A549 (cell line): Measurements from ENCODE around the gene ILDR1. TPM values are rescaled to one million over a fixed set of nuclear protein-coding genes. Genes with fewer than 3 reads are reported as not detected.

Experiments
- ATAC-seq, 2 experiments: fragments of 200-7000 bp in 1 of 2; fragments of >200 bp in 1 of 2; cut with Nextera tagmentation in 1 of 2; cut with Tn5 transposase in 1 of 2; 3 replicates each; pipeline versions ENCODE4 v1.8.0 to v1.9.1; 2018 to 2020; ENCODE audit warnings: mild to moderate bottlenecking in 1 of 2, moderate library complexity in 1 of 2
- CTCF ChIA-PET: fragments of 300-600 bp; sonication (Branson Sonifier 250); formaldehyde crosslinking; extraction: SDS; loops from one replicate; lab custom pipeline; 2021; ENCODE audit warnings: antibody characterized with exemption, inconsistent platforms; lab: Yijun Ruan, JAX
- POLR2A ChIA-PET: fragments of 350-600 bp; formaldehyde crosslinking; extraction: SDS; loops from one replicate; lab custom pipeline; 2021; ENCODE audit warnings: antibody characterized with exemption, inconsistent platforms; lab: Yijun Ruan, JAX
- DNase-seq, 2 experiments: peaks; one replicate each; pipeline versions ENCODE4 v3.0.0 to v3.0.0-alpha.2; 2011 to 2016; ENCODE audit warnings: low read depth in 1 of 2, low spot score in 1 of 2
- FAIRE-seq: peaks from 2 replicates; lab custom pipeline; 2011; peaks lifted over from hg19 to GRCh38; lab: Jason Lieb, UNC
- H3K27ac ChIP-seq, 2 experiments: fragments of >200 bp; sonication (Bioruptor Twin); formaldehyde crosslinking; 3 replicates each; pipeline ENCODE4 v1.5.1; 2016 to 2017
- H3K4me1 ChIP-seq: fragments of >200 bp; sonication (Bioruptor Twin); formaldehyde crosslinking; 3 replicates; pipeline ENCODE4 v1.6.1; 2016
- H3K4me2 ChIP-seq: fragments of >200 bp; sonication (Bioruptor Twin); formaldehyde crosslinking; 3 replicates; pipeline ENCODE4 v1.6.1; 2016
- H3K4me3 ChIP-seq: fragments of >200 bp; sonication (Bioruptor Twin); formaldehyde crosslinking; 3 replicates; pipeline ENCODE4 v1.5.1; 2016
- H3K9me3 ChIP-seq: fragments of >200 bp; sonication (Bioruptor Twin); formaldehyde crosslinking; 3 replicates; pipeline ENCODE4 v1.6.1; 2016
- BHLHE40 ChIP-seq: IDR thresholded peaks from 2 replicates; pipeline ENCODE4 v1.6.1; 2012; ENCODE audit warnings: low read depth, low read length, inconsistent platforms
- CEBPB ChIP-seq, 2 experiments: fragments of >200 bp in 1 of 2; sonication (Bioruptor Twin) in 1 of 2; formaldehyde crosslinking in 1 of 2; IDR thresholded peaks; 2 replicates each; pipeline ENCODE4 v1.6.1; 2012 to 2016
- EHF ChIP-seq: fragments of 250-450 bp; sonication (Bioruptor Pico); IDR thresholded peaks from 2 replicates; pipeline ENCODE4 v1.5.0; 2020; ENCODE audit warnings: mild to moderate bottlenecking
- EP300 ChIP-seq, 2 experiments: fragments of >200 bp; sonication (Bioruptor Twin); formaldehyde crosslinking; IDR thresholded peaks; 2 replicates in 1 of 2; 3 replicates in 1 of 2; pipeline ENCODE4 v1.6.1; 2016 to 2017
- HDAC2 ChIP-seq: fragments of 200-600 bp; sonication (generic); IDR thresholded peaks from 2 replicates; pipeline ENCODE4 v1.6.1; 2016
- HMGXB4 ChIP-seq: fragments of 250-450 bp; sonication (Bioruptor Pico); IDR thresholded peaks from 2 replicates; pipeline ENCODE4 v1.5.0; 2021; ENCODE audit warnings: mild to moderate bottlenecking, moderate library complexity, borderline replicate concordance
- HOXB13 ChIP-seq: fragments of 250-450 bp; sonication (Bioruptor Pico); IDR thresholded peaks from 2 replicates; pipeline ENCODE4 v1.5.0; 2020; ENCODE audit warnings: low read depth, mild to moderate bottlenecking, moderate library complexity
- JUNB ChIP-seq: fragments of >200 bp; sonication (Bioruptor Twin); formaldehyde crosslinking; IDR thresholded peaks from 2 replicates; pipeline ENCODE4 v1.6.1; 2016
- KDM1A ChIP-seq: fragments of 200-600 bp; sonication (generic); IDR thresholded peaks from 2 replicates; pipeline ENCODE4 v1.6.1; 2016; ENCODE audit warnings: low read depth, mild to moderate bottlenecking
- MAFK ChIP-seq: fragments of 450-650 bp; IDR thresholded peaks from 2 replicates; pipeline ENCODE4 v1.6.1; 2014; ENCODE audit not compliant: partially characterized antibody
- MAZ ChIP-seq: fragments of 150-350 bp; IDR thresholded peaks from 2 replicates; pipeline ENCODE4 v1.6.1; 2014; ENCODE audit warnings: antibody characterized with exemption, low read depth, low read length, borderline replicate concordance
- NFE2L2 ChIP-seq: fragments of 150-350 bp; conservative IDR thresholded peaks from 2 replicates; pipeline ENCODE4 v1.6.1; 2014; ENCODE audit warnings: low read length
- POLR2AphosphoS2 ChIP-seq: conservative IDR thresholded peaks from 2 replicates; pipeline ENCODE4 v1.6.1; 2012; ENCODE audit warnings: low read length, improper control_type of control experiment, inconsistent platforms
- RARB ChIP-seq: fragments of 250-450 bp; sonication (Bioruptor Pico); IDR thresholded peaks from 2 replicates; pipeline ENCODE4 v1.8.0; 2021; ENCODE audit warnings: mild to moderate bottlenecking, moderate library complexity
- RNF2 ChIP-seq: fragments of 200-600 bp; sonication (generic); IDR thresholded peaks from 2 replicates; pipeline ENCODE4 v1.6.1; 2016; ENCODE audit warnings: low read depth, mild to moderate bottlenecking, antibody characterized with exemption, moderate library complexity, borderline replicate concordance
- SMC3 ChIP-seq: fragments of >200 bp; sonication (Bioruptor Twin); formaldehyde crosslinking; IDR thresholded peaks from 3 replicates; pipeline ENCODE4 v1.6.1; 2018; ENCODE audit warnings: inconsistent platforms
- TP53 ChIP-seq: fragments of 250-450 bp; sonication (Bioruptor Pico); IDR thresholded peaks from 2 replicates; pipeline ENCODE4 v1.5.0; 2021; ENCODE audit warnings: mild to moderate bottlenecking, moderate library complexity
- USF2 ChIP-seq: fragments of 450-650 bp; IDR thresholded peaks from 2 replicates; pipeline ENCODE4 v1.6.1; 2014; ENCODE audit warnings: antibody characterized with exemption
- ZNF302 ChIP-seq: fragments of 250-450 bp; sonication (Bioruptor Pico); IDR thresholded peaks from 2 replicates; pipeline ENCODE4 v1.9.0; 2021; ENCODE audit warnings: inconsistent platforms, mild to moderate bottlenecking, moderate library complexity
- WGBS: methylation state at CpG from one replicate; pipeline ENCODE4 v1.1.6; 2017; ENCODE audit errors: missing lambda C conversion rate; 5-methylcytosine and 5-hydroxymethylcytosine counted together
- polyA plus RNA-seq, 4 experiments: library from polyadenylated mRNA; depleted of rRNA in 3 of 4; stranded (reverse); fragments of >200 nt; fragmentation: RNase III in 1 of 4; extraction: RNeasy Plus Mini Kit Qiagen cat#74134 plus additional on column Dnase treatment in 1 of 4; gene quantifications; 2 replicates in 3 of 4; 3 replicates in 1 of 4; pipeline ENCODE4 v1.2.3, GENCODE V29; 2011 to 2017
- TF ChIP-seq, protein P1 (sequence below): fragments of >200 bp; sonication (Bioruptor Twin); formaldehyde crosslinking; IDR thresholded peaks from 3 replicates; pipeline ENCODE4 v1.5.1; 2016
- TF ChIP-seq, protein P2 (sequence below): fragments of >200 bp; sonication (Bioruptor Twin); formaldehyde crosslinking; IDR thresholded peaks from 2 replicates; pipeline ENCODE4 v1.6.1; 2016

Gene ILDR1
- polyA plus RNA-seq, 2 of the 4 experiments (the other 2 are of a cell fraction): not detected

DNA sequence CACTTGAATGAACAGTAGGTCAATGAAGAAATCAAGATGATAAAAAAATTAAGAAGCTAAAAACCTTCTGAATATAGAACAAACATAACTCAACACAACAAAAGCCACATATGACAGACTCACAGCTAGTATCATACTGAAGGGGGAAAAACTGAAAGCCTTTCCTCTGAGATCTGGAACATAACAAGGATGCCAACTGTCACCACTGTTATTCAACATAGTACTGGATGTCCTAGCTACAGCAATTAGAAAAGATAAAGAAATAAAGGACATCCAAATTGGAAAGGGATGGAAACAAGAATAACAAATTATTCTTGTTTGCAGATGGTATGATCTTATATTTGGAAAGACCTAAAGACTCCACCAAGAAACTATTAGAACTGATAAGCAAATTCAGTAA lies 60.8 kb downstream of the ILDR1 start:
- Histone ChIP-seq H3K27ac (no peak overlapping the region), H3K4me3 (no peak overlapping the region), H3K9me3 (no peaks in the 10 kb centered on the region), H3K4me1 (no peaks in the 10 kb centered on the region), H3K4me2 (no peak overlapping the region)
- ATAC-seq (no peak), DNase-seq (no peak), FAIRE-seq (no peak)
- POLR2A ChIA-PET: no interaction called here
- TF ChIP-seq MAZ (no peak), TP53 (CRISPR knock-in tag) (no peak), JUNB (no peak), USF2 (no peak), NFE2L2 (no peak), BHLHE40 (no peak), HDAC2 (no peak), EP300 (IDR thresholded peaks at IDR 0.05) (no peak), ZNF302 (CRISPR knock-in tag) (no peak), RARB (CRISPR knock-in tag) (no peak), POLR2AphosphoS2 (no peak), EHF (CRISPR knock-in tag) (no peak), MAFK (no peak)
- TF ChIP-seq, protein P1, sequence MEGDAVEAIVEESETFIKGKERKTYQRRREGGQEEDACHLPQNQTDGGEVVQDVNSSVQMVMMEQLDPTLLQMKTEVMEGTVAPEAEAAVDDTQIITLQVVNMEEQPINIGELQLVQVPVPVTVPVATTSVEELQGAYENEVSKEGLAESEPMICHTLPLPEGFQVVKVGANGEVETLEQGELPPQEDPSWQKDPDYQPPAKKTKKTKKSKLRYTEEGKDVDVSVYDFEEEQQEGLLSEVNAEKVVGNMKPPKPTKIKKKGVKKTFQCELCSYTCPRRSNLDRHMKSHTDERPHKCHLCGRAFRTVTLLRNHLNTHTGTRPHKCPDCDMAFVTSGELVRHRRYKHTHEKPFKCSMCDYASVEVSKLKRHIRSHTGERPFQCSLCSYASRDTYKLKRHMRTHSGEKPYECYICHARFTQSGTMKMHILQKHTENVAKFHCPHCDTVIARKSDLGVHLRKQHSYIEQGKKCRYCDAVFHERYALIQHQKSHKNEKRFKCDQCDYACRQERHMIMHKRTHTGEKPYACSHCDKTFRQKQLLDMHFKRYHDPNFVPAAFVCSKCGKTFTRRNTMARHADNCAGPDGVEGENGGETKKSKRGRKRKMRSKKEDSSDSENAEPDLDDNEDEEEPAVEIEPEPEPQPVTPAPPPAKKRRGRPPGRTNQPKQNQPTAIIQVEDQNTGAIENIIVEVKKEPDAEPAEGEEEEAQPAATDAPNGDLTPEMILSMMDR: no peak
- TF ChIP-seq, protein P2, sequence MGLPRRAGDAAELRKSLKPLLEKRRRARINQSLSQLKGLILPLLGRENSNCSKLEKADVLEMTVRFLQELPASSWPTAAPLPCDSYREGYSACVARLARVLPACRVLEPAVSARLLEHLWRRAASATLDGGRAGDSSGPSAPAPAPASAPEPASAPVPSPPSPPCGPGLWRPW: no peak
- CTCF ChIA-PET: interaction anchor here (1.0 kb wide), 1 partner anchor 35 kb away, joined by 3 read pairs; no protein-coding TSS in a partner anchor

DNA sequence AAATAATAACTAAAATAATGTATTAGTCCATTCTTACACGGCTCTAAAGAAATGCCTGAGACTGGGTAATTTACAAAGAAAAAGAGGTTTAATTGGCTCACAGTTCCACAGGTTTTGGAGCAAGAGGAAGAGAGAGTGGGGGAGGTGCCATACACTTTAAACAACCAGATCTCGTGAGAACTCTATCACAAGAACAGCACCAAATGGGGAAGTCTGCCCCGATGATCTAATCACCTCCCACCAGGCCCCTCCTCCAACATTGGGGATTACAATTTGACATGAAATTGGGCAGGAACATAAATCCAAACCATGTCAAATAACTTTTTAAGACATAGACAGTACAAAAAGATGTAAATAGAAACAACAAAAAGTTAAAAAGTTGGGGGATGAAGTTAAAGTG lies 63.2 kb downstream of the ILDR1 start:
- H3K4me3 ChIP-seq: no peak overlapping the region
- H3K27ac ChIP-seq: no peak overlapping the region
- H3K4me2 ChIP-seq: no peak overlapping the region
- no peaks in the 10 kb centered on the region for H3K4me1 ChIP-seq
- POLR2A ChIA-PET: no interaction called here
- no peaks in the 10 kb centered on the region for H3K9me3 ChIP-seq
- ATAC-seq (no peak), DNase-seq (no peak), FAIRE-seq (peak; percentile 7)
- TF ChIP-seq SMC3 (no peak), NFE2L2 (no peak), CEBPB (IDR thresholded peaks at IDR 0.05) (no peak), RARB (CRISPR knock-in tag) (no peak), HOXB13 (no peak)
- 58% methylated on average over 3 of the region's 3 CpGs for WGBS
- CTCF ChIA-PET: no interaction called here

DNA sequence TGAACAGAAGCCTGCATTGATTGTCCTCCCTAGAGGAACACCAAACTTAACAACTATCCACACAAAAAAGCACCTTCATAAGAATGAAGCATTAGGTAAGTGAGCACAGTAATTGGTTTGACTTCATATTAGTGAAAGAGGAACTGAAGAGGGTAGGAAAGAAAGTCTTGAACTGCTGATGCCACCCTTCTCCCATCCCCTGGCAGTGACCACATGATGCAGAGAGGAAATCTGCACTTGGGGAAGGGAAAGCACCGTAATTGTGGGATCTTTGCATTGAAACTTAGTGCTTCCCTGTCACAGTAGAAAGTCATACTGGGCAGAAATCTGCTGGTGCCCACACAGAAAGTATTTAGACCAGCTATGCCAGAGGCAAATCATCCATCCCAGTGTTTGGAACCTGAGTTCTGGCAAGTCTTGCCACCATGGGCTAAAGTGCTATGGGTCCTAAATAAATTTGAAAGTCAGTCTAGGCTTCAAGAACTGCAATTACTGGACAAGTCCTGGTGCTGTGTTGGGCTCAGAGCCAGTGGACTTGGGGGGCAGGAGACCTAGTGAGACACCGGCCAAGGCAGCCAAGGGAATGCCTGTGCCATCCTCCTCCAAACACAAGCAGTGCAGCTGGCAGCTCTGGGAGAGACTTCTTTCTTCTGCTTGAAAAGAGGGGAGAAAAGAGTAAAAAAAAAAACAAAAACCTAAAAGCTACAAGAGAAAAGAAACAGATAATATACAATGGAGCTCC lies 64.2 kb downstream of the ILDR1 start:
- TF ChIP-seq KDM1A (no peak), HMGXB4 (CRISPR knock-in tag) (no peak), EP300 (IDR thresholded peaks at IDR 0.05) (no peak), RNF2 (no peak)
- Histone ChIP-seq H3K9me3 (no peaks in the 10 kb centered on the region), H3K4me2 (no peak overlapping the region), H3K4me3 (no peak overlapping the region), H3K4me1 (no peaks in the 10 kb centered on the region), H3K27ac (no peak overlapping the region)
- no peak for FAIRE-seq
- CTCF ChIA-PET: no interaction called here
- DNase-seq: no peak
- POLR2A ChIA-PET: no interaction called here
- WGBS: 49% methylated on average over 2 of the region's 2 CpGs
- no peak for ATAC-seq
